ENCODE data around the gene TNK1. TPM values are rescaled to one million over a fixed set of nuclear protein-coding genes. Genes with fewer than 3 reads are reported as not detected.
A peak's percentile ranks its signal among the peaks of the same experiment; 100 is the strongest.
"Not testable (repeated sequence)": the region's sequence is repeated elsewhere in the genome, so short reads cannot be mapped to it uniquely, and the experiment has no call there.

Gene TNK1
- total RNA-seq, 1 donor from 2014 or later: 2.2 TPM

GRCh38 chr17:7355573-7355972 is 25.3 kb upstream of the TNK1 start:
- no peak for DNase-seq

- peak; percentile 86 for DNase-seq
Observed at GRCh38 chr17:7356072-7356549, 24.8 kb upstream of the TNK1 start.

GRCh38 chr17:7356756-7357155 is 24.1 kb upstream of the TNK1 start:
- DNase-seq: no peak

DNA sequence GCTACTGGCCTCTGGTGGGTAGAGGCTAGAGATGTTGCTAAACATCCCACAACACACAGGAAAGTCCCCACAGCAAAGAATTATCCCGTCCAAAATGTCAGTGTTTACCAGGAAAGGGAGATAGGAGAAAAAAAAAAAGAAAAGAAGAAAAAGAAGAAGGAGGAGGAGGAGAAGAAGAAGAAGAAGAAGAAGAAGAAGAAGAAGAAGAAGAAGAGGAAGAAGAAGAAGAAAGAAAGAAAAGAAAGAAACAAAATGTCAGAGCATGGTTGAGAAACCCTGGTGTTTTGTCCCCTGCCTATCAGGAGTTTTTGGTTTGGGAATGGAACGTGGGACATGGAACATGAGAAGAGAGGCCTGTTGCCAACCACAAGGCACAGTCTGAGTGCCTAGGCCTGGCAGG is 23.5 kb upstream of the TNK1 start:
- no peak for DNase-seq

DNA sequence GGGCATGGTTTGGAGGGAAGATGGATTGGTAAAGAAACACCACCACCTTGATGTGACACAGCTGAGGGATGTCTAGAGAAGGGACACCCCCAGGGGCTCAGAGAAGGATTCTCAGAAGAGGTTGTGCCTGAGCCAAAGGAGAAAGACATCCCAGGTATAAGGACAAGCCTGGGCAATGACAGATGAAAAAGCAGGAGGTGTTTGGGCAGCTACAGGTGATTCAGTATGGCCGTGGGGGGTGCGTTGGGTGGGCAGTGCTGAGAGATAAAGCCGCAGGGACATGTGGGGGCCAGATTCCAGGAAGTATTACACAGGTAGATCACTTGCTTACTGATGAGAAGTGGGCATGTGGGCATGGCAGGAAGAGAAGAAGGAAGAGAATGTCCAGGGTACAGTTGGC is 19.0 kb upstream of the TNK1 start:
- no peak for DNase-seq

DNA sequence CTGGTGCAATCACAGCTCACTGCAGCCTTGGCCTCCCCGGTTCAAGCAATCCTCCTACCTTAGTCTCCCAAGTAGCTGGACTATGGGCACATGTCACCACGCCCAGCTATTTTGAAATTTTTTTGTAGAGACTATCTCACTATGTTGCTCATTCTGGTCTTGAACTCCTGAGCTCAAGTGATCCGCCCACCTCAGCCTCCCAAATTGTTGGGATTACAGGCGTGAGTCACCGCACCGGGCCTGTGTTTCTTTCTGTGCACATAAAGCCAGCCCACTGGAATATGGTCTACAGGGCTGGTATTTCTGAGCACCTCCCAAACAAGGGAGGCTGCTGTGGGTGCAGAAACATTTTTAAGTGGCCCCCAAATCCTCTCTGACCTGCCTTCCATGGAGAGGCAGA is 17.6 kb upstream of the TNK1 start:
- no peak for DNase-seq

DNA sequence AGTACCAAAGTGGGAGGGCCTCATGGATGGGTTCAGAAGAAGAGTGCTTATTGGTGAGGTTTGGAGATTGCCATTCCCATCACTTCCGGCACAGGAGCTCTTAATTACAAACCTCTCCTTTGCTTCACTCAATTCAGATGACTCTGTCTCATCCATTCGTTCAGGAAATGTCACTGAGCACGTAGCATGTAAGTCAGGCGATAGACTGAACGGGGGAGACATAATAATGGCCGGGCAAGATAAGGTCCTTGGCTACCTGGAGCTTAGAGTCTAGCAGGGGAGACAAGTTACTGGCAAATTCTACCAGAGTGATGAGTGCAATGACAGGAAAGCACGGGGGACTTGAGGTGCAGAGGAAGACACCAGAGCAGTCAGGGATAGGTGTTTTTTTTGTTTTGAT is 14.9 kb upstream of the TNK1 start:
- not testable (repeated sequence) for DNase-seq

DNA sequence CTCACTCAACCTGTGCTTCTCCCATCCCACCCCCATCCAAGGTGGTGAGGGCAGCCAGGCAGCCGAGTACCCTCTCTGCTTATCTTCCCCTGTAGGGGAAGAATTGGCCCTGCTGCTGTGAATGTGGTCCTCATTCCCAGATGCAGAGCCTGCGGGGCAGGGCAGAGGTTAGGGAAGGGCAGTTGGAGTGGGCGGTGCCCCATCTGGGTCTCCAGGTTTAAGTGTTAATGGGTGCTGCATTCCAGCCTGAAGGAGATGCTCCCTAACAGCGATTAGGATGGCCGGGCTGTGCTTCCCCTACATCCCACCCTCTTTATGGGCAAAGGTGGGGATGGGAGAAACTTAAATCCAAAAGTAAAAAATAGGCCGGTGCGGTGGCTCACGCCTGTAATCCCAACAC is 13.8 kb upstream of the TNK1 start:
- no peak for DNase-seq

- no peak for DNase-seq
Observed at GRCh38 chr17:7367918-7368598, 12.8 kb upstream of the TNK1 start.

DNA sequence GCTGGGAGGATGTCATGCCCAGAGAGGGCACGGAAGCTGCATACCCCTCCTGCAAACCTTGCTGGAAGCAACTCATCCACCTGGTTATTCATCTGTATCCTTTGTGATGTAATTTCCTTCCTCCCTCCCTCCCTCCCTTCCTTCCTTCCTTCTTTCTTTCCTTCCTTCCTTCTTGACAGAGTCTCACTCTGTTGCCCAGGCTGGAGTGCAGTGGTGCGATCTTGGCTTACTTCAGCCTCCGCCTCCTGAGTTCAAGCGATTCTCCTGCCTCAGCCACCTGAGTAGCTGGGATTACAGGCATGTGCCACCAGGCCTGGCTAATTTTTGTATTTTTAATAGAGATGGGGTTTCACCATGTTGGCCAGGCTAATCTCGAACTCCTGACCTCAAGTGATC is 12.3 kb upstream of the TNK1 start:
- DNase-seq: not testable (repeated sequence)

GRCh38 chr17:7369825-7370224 is 11.1 kb upstream of the TNK1 start:
- no peak for DNase-seq

DNA sequence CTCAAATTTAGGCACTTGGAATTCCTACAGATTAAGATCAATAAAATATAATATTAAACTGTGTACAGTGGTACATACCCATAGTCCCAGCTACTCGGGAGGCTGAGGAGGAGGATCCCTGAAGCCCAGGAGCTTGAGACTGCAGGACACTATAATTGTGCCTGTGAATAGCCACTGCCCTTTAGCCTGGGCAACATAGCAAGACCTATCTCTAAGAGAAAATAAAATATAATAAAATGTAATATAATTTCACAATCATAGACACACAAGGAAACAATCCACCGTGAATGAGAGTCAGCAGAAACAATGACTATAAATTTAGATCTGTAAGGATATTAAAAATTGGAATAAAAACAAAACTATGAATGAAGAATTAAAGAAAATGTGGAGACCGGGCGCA is 10.0 kb upstream of the TNK1 start:
- no peak for DNase-seq

- DNase-seq: no peak
Observed at GRCh38 chr17:7374353-7374752, 6.5 kb upstream of the TNK1 start.

DNA sequence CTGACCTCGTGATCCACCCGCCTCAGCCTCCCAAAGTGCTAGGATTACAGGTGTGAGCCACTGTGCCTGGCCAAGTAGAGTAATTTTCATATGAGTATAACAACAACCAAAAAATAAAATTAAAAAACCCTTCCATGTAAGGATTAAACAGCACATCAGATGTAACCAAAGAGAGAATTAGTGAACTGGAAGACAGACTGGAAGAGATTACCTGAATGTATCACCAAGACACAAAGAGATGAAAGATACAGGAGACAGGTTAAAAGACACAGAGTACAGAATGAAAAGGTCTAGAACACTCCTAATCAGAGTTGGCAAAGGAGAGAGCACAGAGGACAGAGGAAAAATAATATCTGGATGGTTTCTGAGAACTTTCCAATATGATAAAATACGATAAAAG is 1.8 kb upstream of the TNK1 start:
- no peak for DNase-seq

GRCh38 chr17:7380321-7380720 is 568 bp upstream of the TNK1 start:
- DNase-seq: no peak

- no peak for DNase-seq
Observed at GRCh38 chr17:7382901-7383300, 2.0 kb downstream of the TNK1 start.

- no peak for DNase-seq
Observed at GRCh38 chr17:7383371-7383741, 2.5 kb downstream of the TNK1 start.

- peak; percentile 45 for DNase-seq
Observed at GRCh38 chr17:7383742-7384488, 3.0 kb downstream of the TNK1 start.

- DNase-seq: no peak
Observed at GRCh38 chr17:7384489-7385081, 3.7 kb downstream of the TNK1 start.

GRCh38 chr17:7388856-7389255 is 8.0 kb downstream of the TNK1 start:
- no peak for DNase-seq

GRCh38 chr17:7389924-7390910 is 9.3 kb downstream of the TNK1 start:
- no peak for DNase-seq

DNA sequence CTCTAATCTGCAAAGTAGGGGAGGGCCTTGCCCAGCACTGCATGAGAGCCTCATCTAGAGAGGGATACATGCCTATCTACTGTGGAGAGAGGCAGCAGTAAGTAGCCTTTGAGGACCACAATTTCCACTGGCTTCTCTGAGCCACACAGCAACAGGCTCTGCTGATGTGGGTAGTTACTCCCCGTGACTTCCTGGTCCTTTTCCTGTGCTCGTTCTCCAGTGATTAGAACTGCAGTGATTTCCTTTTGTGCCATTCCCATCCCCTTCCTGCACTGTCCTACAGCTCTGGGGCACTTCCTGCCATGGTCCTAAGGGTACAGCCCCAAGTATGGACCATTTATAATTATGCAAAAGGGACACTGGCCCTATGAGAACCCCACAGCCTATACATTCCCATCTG is 10.4 kb downstream of the TNK1 start:
- DNase-seq: peak; percentile 54

Measured in dermis blood vessel endothelial cell (primary cell).